Kidney tubule cell (primary cell): ENCODE measurements around the gene ADARB2.

ENCODE experiments used
- DNase-seq: peaks from one replicate; pipeline ENCODE4 v3.0.0-alpha.2; 2018; ENCODE audit warnings: low spot score

Gene ADARB2

GRCh38 chr10:1395025-1395480, 342.3 kb downstream of the ADARB2 start:
- DNase-seq: no peak

GRCh38 chr10:1394155-1394912, 343.0 kb downstream of the ADARB2 start:
- no peak for DNase-seq

- DNase-seq: no peak
These were observed 343.8 kb downstream of the ADARB2 start for GRCh38 chr10:1393481-1393880.

GRCh38 chr10:1392127-1392526, 345.2 kb downstream of the ADARB2 start:
- no peak for DNase-seq

DNA sequence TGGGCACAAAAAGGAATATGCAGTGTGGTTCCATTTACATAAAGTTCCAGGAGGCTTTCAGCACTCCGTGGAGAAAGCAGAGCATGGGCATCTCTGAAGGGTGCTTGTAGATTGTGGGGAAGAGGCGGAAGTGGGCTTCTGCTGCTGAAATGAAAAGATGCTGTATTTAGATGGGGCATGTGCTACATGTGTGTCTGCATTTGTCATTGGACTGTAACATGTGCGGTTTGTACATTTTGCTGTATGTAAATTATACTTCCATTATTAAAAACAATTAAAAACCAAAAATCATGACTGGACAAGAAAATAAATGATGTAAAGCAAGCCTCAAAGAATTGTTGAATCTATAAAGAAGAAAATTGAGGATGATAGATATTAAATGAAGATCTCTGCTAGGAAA, 347.1 kb downstream of the ADARB2 start:
- no peak for DNase-seq

- DNase-seq: no peak
These were observed 353.3 kb downstream of the ADARB2 start for GRCh38 chr10:1384026-1384425.

DNA sequence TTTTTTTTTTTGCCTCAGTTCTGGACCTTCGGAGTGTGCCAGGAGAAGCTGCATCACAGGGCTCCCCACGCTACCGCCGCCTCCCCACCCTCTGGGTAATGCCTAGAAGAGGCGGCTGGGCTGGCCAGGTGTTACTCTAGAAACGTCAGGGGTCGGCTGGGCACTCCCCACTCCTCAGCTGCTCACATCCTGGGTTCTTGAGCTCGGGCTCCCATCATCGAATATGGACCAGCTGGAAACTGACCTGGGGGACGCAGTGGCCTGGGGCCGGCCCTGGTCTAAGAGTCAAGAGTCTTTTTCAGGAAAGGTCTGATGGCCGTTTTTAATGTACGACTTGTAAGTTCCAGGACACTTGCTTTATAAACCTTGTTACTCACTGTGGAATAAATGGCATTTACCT, 354.6 kb downstream of the ADARB2 start:
- no peak for DNase-seq

GRCh38 chr10:1381339-1381738, 356.0 kb downstream of the ADARB2 start:
- no peak for DNase-seq

GRCh38 chr10:1380088-1380671, 357.1 kb downstream of the ADARB2 start:
- DNase-seq: no peak

DNA sequence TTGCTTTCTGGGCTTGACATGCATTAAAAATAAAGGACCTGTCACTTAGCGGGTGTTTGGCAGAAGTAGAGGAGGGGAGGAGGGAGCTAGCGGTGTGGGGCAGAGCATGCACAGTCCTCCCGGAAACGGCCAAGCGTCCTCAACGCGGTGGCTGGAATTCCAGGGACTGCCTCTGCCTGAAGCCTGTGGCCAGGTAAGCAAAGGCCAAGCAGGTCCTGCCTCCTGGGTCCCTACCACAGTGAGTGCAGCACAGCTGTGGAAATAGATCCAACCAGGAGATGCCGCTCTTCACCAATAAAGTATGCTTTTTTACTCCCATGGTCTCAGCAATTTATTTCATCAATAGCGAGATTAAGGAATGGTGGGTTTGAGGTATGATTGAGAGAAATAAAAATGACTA, 357.7 kb downstream of the ADARB2 start:
- DNase-seq: no peak

- DNase-seq: no peak
These were observed 358.9 kb downstream of the ADARB2 start for GRCh38 chr10:1378473-1378872.

DNA sequence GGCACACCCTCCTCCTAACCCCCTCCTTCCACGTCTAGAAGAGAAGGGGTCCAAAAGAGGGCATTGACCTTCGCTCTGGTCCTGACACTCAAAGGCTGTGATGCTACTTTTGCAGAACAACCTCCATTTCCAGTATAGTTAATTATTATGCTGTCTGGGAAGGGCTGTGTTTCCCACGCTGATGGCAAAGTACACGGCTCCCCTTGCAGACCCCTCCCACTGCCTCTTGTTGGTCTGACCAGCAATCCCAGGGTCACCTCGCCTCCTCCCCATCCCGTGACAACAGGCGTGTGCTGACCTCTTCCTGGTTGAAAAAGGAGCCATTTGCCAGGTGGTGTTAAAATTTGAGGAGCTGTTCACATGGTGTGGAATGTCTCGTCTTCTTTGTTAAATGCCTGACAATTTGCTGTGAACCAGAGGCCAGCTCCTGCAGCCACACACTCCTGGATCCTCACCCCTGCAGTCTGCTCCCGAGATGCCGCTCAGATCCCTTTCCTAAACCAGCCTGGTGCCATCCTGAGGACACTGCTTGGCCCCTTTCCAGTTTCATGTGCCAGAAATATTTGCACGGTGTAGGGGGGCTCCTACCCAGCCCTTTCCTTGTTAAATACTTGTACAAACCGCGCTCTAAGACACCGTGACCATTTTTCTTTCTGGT, 359.5 kb downstream of the ADARB2 start:
- DNase-seq: no peak

- no peak for DNase-seq
These were observed 360.1 kb downstream of the ADARB2 start for GRCh38 chr10:1377231-1377630.

DNA sequence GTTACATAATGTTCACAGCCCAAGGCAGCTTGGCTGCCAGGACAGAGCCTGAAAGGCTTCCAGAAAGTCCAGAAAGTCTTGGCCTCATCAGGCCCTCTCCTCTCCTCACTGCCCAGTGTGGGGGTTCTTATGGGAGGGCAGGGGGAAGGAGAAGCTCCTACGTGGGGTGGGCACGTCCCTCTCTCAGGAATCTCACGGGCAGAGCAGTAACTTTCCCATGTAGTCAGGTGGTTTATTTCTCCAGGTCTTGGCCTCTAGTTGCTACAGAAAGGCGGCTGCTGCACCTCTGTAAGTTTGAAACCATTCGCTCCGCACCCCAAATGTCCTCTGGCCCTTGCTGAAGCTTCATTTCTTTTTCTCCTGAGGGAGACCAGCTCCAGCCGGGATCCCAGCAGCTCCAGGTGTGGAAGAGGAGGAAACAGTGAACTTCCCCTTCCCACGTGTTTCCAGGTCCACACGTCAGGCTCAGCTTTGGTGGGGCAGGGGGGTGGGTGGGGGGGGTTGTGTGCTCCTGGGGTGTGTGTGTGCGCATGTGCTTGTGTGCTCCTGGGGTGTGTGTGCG, 360.9 kb downstream of the ADARB2 start:
- no peak for DNase-seq

GRCh38 chr10:1375346-1376170, 361.8 kb downstream of the ADARB2 start:
- no peak for DNase-seq

DNA sequence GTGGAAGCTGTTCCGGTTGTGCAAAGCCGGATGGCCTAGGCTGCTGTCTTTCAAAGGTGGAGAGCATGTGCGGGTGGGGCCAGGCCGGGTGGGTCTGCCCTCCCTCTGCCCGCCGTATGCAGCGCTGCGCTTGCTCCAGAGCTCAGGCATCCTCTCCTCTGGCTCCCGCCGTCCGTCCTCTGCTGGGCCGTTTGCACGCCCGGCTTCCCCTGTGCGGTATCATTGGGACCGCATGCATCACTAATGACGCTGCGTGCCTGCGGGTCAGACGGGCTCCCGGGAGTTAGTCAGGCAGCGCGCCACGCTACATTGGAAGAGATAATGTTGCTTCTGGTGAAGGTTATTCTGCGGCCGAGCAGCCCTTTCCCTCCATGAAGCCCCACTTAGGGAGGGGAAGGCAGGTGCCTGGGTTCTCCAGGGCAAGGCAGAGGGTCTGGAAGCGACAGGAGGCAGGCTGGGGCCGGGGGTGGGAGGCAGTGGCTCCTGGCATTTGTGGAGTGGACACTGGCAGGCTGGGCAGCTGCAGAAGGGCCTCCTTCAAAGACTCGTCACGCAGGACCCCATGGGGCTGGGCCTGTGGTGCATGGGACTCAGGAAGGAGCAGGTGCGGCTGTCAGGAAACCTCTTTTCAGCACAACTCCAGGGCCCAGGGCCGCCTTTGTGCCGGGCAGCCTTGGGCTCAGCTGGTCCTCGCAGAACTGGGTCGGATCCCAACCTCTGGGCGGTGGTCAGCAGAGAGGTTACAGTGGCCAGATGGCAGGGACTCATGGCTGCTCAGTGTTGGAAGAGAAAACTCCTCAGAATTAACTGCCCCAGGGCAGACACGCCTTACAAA, 362.6 kb downstream of the ADARB2 start:
- DNase-seq: peak; percentile 7

GRCh38 chr10:1373287-1373686, 364.0 kb downstream of the ADARB2 start:
- no peak for DNase-seq

- no peak for DNase-seq
These were observed 365.1 kb downstream of the ADARB2 start for GRCh38 chr10:1372212-1372611.

GRCh38 chr10:1370298-1370697, 367.0 kb downstream of the ADARB2 start:
- DNase-seq: no peak

GRCh38 chr10:1369665-1370064, 367.7 kb downstream of the ADARB2 start:
- no peak for DNase-seq

DNA sequence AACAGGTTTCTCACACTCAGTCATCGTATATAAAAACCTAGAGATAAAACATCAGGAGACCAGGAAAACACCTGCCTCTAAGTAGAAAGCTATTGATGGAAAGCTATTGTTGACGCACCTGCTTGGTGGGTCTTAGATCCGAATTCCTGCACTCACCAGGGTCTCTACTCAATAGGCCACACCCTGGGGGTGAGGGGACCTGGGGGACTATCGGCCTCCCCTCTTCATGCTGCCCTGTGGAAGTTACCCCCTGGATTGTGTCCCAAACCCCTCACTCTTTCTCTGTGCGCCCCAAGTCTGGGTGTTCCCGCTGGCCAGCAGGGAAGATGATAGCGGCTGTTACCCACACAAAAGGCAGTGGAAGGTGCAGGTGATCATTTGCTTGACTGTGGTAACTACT, 368.1 kb downstream of the ADARB2 start:
- DNase-seq: no peak
